Fibroblast of lung (primary cell): ENCODE measurements around the gene SPRED2.

Source experiments
- EZH2 ChIP-seq: IDR thresholded peaks from 2 replicates; pipeline ENCODE4 v1.5.1; 2012; ENCODE audit warnings: low read length, control low read depth, mild to moderate bottlenecking; ENCODE audit errors: missing control alignments
- TF ChIP-seq, protein P1 (sequence below), 2 donors: IDR thresholded peaks in 1 of 2; conservative IDR thresholded peaks in 1 of 2; 1 replicate in 1 of 2; 2 replicates in 1 of 2; pipeline ENCODE4 v1.5.1; 2011 to 2012; ENCODE audit warnings: low read length in 2 of 2, control low read depth in 1 of 2, inconsistent platforms in 1 of 2, low read depth in 1 of 2, mild to moderate bottlenecking in 1 of 2

DNA sequence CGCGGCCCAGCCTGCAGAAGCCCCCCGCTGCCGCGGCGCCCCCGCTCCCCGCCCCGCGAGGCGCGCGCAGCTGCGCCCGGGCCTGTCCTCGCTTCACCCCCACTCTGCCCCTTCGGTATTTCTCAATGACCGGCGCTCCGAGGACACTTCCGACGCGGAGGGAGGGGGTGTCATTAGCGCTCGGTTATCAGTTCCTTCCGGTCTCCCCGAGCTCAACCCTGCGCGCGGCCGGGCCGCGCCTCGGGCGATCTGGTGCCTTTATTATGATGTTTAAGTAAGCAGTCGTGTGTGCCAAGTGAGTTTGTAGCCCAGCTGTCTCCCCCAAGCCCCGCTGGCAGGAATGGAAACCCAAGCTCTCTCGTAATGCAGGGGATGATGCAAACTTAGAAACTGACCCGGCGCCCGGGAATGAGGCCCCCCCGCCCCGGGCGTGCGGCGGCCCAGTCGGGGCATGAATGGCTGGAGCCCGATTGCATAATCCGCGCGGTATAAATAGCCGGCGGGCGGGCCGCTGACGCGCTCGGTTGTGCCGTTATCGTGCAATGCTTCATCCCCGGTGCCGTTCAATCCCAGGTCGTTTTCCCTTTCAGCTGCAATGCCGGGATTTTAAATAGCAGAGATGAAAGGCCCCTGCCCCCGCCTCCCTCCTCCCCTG, 3.9 kb upstream of the SPRED2 start:
- TF ChIP-seq, protein P1, sequence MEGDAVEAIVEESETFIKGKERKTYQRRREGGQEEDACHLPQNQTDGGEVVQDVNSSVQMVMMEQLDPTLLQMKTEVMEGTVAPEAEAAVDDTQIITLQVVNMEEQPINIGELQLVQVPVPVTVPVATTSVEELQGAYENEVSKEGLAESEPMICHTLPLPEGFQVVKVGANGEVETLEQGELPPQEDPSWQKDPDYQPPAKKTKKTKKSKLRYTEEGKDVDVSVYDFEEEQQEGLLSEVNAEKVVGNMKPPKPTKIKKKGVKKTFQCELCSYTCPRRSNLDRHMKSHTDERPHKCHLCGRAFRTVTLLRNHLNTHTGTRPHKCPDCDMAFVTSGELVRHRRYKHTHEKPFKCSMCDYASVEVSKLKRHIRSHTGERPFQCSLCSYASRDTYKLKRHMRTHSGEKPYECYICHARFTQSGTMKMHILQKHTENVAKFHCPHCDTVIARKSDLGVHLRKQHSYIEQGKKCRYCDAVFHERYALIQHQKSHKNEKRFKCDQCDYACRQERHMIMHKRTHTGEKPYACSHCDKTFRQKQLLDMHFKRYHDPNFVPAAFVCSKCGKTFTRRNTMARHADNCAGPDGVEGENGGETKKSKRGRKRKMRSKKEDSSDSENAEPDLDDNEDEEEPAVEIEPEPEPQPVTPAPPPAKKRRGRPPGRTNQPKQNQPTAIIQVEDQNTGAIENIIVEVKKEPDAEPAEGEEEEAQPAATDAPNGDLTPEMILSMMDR (conservative IDR thresholded peaks at IDR 0.05 in 1 of 2, IDR thresholded peaks at IDR 0.05 in 1 of 2; ENCODE audit: low read depth in 1 of 2, low read length in 2 of 2), result no peak
- no peak for TF ChIP-seq EZH2
